ENCODE measurements around the gene IZUMO2. TPM values are rescaled to one million over a fixed set of nuclear protein-coding genes. Genes with fewer than 3 reads are reported as not detected.
"Not testable (repeated sequence)": the region's sequence is repeated elsewhere in the genome, so short reads cannot be mapped to it uniquely, and the experiment has no call there.

IZUMO2 gene
- total RNA-seq, 2 experiments from 2014 or later, result not detected

DNA sequence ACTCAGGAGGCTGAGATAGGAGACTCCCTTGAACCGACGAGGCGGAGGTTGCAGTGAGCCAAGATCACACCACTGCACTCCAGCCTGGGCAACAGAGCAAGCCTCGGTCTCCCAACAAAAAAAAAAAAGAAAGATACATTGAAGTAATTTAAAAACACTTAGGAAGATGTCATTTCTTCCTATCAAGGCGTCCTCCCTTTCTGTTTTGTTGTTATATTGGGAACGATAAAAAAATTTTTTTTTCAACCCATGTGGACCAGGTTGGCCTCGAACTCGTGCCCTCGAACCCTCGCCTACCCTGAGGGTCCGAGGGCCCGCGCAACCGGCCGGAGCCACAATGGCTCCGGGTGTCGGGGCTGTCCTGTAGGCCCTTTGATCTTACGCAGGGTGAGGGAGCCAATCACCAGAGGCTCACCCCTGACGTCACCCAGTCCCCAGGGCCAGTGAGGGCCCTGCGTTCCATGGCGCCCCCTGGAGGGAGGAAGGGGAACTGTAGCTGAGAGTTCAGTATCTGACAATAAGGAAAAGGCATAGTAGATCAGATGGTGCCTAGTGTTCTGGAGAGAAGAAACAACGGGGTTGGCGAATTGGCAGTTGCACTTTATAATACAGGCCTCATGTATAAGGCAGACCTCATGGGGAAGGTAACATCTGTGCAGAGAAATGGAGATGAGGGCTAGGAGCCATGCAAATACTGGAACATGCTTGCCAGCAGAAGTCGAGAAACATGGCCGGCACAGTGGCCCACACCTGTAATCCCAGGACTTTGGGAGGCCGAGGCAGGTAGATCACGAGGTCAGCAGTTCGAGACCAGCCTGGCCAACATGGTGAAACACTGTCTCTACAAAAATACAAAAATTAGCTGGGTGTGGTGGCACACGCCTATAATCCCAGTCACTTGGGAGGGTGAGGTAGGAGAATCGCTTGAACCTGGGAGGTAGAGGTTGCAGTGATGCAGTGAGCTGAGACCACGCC lies 29.3 kb downstream of the IZUMO2 start:
- intact Hi-C loops (cut with micrococcal nuclease); H3K27ac Mint-ChIP-seq; H3K27me3 Mint-ChIP-seq; ATAC-seq; DNase-seq; H3K36me3 Mint-ChIP-seq (ENCODE audit: low read depth); POLR2A ChIA-PET; H3K4me3 Mint-ChIP-seq; H3K9me3 Mint-ChIP-seq; H3K4me1 Mint-ChIP-seq (ENCODE audit: low read depth): not testable (repeated sequence)
- TF ChIP-seq, protein P1, sequence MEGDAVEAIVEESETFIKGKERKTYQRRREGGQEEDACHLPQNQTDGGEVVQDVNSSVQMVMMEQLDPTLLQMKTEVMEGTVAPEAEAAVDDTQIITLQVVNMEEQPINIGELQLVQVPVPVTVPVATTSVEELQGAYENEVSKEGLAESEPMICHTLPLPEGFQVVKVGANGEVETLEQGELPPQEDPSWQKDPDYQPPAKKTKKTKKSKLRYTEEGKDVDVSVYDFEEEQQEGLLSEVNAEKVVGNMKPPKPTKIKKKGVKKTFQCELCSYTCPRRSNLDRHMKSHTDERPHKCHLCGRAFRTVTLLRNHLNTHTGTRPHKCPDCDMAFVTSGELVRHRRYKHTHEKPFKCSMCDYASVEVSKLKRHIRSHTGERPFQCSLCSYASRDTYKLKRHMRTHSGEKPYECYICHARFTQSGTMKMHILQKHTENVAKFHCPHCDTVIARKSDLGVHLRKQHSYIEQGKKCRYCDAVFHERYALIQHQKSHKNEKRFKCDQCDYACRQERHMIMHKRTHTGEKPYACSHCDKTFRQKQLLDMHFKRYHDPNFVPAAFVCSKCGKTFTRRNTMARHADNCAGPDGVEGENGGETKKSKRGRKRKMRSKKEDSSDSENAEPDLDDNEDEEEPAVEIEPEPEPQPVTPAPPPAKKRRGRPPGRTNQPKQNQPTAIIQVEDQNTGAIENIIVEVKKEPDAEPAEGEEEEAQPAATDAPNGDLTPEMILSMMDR (IDR thresholded peaks at IDR 0.05), result peak; percentile 19
- CTCF ChIA-PET, result interaction anchor here (0.6 kb wide), 1 partner anchor 14 kb away, joined by 3 read pairs; no protein-coding TSS in a partner anchor

DNA sequence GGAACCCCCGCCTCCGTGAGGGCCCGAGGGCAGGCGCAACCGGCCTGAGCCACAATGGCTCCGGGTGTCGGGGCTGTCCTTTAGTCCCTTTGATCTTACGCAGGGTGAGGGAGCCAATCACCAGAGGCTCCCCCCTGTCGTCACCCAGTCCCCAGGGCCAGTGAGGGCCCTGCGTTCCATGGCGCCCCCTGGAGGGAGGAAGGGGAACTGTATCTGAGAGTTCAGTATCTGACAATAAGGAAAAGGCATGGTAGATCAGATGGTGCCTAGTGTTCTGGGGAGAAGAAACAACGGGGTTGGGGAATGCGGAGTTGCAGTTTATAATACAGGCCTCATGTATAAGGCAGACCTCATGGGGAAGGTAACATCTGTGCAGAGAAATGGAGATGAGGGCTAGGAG lies 59.1 kb downstream of the IZUMO2 start:
- H3K4me3 Mint-ChIP-seq; H3K27me3 Mint-ChIP-seq; CTCF ChIA-PET; intact Hi-C loops (cut with micrococcal nuclease); H3K9me3 Mint-ChIP-seq; H3K27ac Mint-ChIP-seq; H3K4me1 Mint-ChIP-seq (ENCODE audit: low read depth); DNase-seq; ATAC-seq; H3K36me3 Mint-ChIP-seq (ENCODE audit: low read depth); POLR2A ChIA-PET: not testable (repeated sequence)

DNA sequence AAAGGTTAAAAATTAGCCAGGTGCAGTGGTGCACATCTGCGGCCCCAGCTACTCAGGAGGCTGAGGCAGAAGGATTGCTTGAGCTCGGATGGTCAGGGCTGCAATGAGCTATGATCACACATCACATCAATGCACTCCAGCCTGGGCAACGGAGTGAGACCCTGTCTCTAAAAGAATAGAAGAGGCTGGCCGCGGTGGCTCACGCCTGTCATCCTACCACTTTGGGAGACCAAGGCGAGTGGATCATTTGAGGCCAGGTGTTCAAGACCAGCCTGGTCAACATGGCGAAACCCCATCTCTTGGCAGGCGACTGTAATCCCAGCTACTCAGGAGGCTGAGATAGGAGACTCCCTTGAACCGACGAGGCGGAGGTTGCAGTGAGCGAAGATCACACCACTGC lies 59.7 kb downstream of the IZUMO2 start:
- H3K27ac Mint-ChIP-seq; CTCF ChIA-PET; H3K36me3 Mint-ChIP-seq (ENCODE audit: low read depth); POLR2A ChIA-PET; DNase-seq; H3K4me1 Mint-ChIP-seq (ENCODE audit: low read depth); H3K27me3 Mint-ChIP-seq; H3K4me3 Mint-ChIP-seq; H3K9me3 Mint-ChIP-seq; ATAC-seq; intact Hi-C loops (cut with micrococcal nuclease): not testable (repeated sequence)

Other genes starting within 250 kb of the IZUMO2 start
- gene ATF5, start 234.1 kb downstream of the IZUMO2 start, total RNA-seq, result 10 to 100 TPM; 11.8 TPM
- gene NUP62, start 233.8 kb downstream of the IZUMO2 start, total RNA-seq, result 100 to 1,000 TPM; 113 to 119 TPM
- gene SIGLEC11, start 202.1 kb downstream of the IZUMO2 start, total RNA-seq, result not detected
- 10 to 100 TPM; 37.4 to 38.0 TPM for gene VRK3, start 137.9 kb downstream of the IZUMO2 start, total RNA-seq
- gene ZNF473, start 137.3 kb downstream of the IZUMO2 start, total RNA-seq, result 1 to 10 TPM; 8.9 to 9.2 TPM
- not detected for gene MYH14, start 40.3 kb upstream of the IZUMO2 start, total RNA-seq
- under 1 TPM; 0.77 to 0.81 TPM for gene KCNC3, start 166.1 kb upstream of the IZUMO2 start, total RNA-seq
- gene NAPSA, start 202.4 kb upstream of the IZUMO2 start, total RNA-seq, result 10 to 100 TPM; 18.3 to 20.0 TPM
- 10 to 100 TPM; 50.9 to 52.3 TPM for gene NR1H2, start 213.2 kb upstream of the IZUMO2 start, total RNA-seq
- 100 to 1,000 TPM; 214 to 215 TPM for gene POLD1, start 221.1 kb upstream of the IZUMO2 start, total RNA-seq

Data from activated CD8-positive, alpha-beta T cell treated with anti-CD3 and anti-CD28 coated beads for 36 hours (primary cell).